HCT116 (cell line): ENCODE results near the gene EYA4. TPM values are rescaled to one million over a fixed set of nuclear protein-coding genes. Genes with fewer than 3 reads are reported as not detected.

Source experiments
- ATAC-seq: fragments of 200-7000 bp; cut with Tn5 transposase; 2 replicates; pipeline ENCODE4 v1.9.1; 2020; ENCODE audit warnings: mild to moderate bottlenecking, moderate library complexity
- BruUV-seq: library from RNA; stranded (reverse); fragments of 400-500 nt; replicated peaks from 2 replicates; lab custom pipeline; 2021; lab: Mats Ljungman, UMichigan
- CTCF ChIA-PET: fragments of 300-600 bp; sonication (Branson Sonifier 250); formaldehyde crosslinking; loops from one replicate; lab custom pipeline; 2021; ENCODE audit warnings: antibody characterized with exemption; lab: Charles Lee
- POLR2A ChIA-PET: fragments of 300-600, 350-600 bp; sonication (Branson Sonifier 250); formaldehyde crosslinking; loops from one replicate; lab custom pipeline; 2021; ENCODE audit warnings: antibody characterized with exemption; lab: Charles Lee
- RAD21 ChIA-PET, 2 experiments: fragments of 300-600 bp; sonication (Branson Sonifier 250); formaldehyde crosslinking; loops; one replicate each; lab custom pipeline; 2023; ENCODE audit warnings: low total read pairs in 2 of 2; ENCODE audit not compliant: uncharacterized antibody in 2 of 2, unreplicated experiment in 2 of 2, low non-redundant PET in 1 of 2; lab: Charles Lee
- DNase-seq: peaks from one replicate; pipeline ENCODE4 v3.0.0-alpha.2; 2010; ENCODE audit warnings: low read depth, low spot score
- H2AFZ ChIP-seq: fragments of 200-600 bp; shearing (Covaris generic), sonication (generic); 2 replicates; pipeline ENCODE4 v1.6.1; 2017; ENCODE audit warnings: low read depth, mixed run types, mixed read lengths, antibody characterized with exemption, low read length; ENCODE audit not compliant: poor library complexity, severe bottlenecking
- H3K27ac ChIP-seq: 2 replicates; pipeline ENCODE4 v1.5.1; 2012; ENCODE audit warnings: low read depth, low read length
- H3K27me3 ChIP-seq: fragments of 200-600 bp; sonication (generic); 2 replicates; pipeline ENCODE4 v1.6.1; 2016; ENCODE audit warnings: mixed run types, low read length, mixed read lengths; ENCODE audit not compliant: insufficient read depth
- H3K36me3 ChIP-seq, 2 experiments: fragments of 200-500 bp in 1 of 2; fragments of 200-600 bp in 1 of 2; sonication (Bioruptor generic) in 1 of 2; sonication (generic) in 1 of 2; 2 replicates each; pipeline versions ENCODE4 v1.5.1 to v1.6.1; 2014 to 2016; ENCODE audit warnings: low read length in 2 of 2, inconsistent platforms in 1 of 2, mixed read lengths in 1 of 2, mixed run types in 1 of 2; ENCODE audit not compliant: insufficient read depth in 2 of 2, control insufficient read depth in 1 of 2
- H3K4me1 ChIP-seq, 2 experiments: fragments of 200-600 bp in 1 of 2; sonication (generic) in 1 of 2; 2 replicates each; pipeline versions ENCODE4 v1.5.1 to v1.6.1; 2012 to 2017; ENCODE audit warnings: low read length in 2 of 2, inconsistent platforms in 1 of 2, mild to moderate bottlenecking in 1 of 2, mixed read lengths in 1 of 2, mixed run types in 1 of 2, moderate library complexity in 1 of 2; ENCODE audit not compliant: insufficient read depth in 2 of 2, control insufficient read depth in 1 of 2
- H3K4me2 ChIP-seq: fragments of 200-600 bp; sonication (generic); 2 replicates; pipeline ENCODE4 v1.6.1; 2017; ENCODE audit warnings: mixed run types, low read length, mixed read lengths
- H3K4me3 ChIP-seq, 2 experiments: fragments of 200-600 bp in 1 of 2; sonication (generic) in 1 of 2; replicated peaks in 1 of 2; 2 replicates each; pipeline ENCODE4 v1.5.1; 2011 to 2016; ENCODE audit warnings: low read length in 2 of 2, control low read depth in 1 of 2, low read depth in 1 of 2, mild to moderate bottlenecking in 1 of 2, mixed read lengths in 1 of 2, mixed run types in 1 of 2
- H3K79me2 ChIP-seq: fragments of 200-600 bp; sonication (generic); 2 replicates; pipeline ENCODE4 v1.6.1; 2017; ENCODE audit warnings: mild to moderate bottlenecking, mixed run types, low read length, moderate library complexity, mixed read lengths; ENCODE audit not compliant: insufficient read depth
- H3K9ac ChIP-seq: fragments of 200-600 bp; sonication (generic); 2 replicates; pipeline ENCODE4 v1.6.1; 2016; ENCODE audit warnings: low read length, mixed read lengths
- H3K9me2 ChIP-seq: fragments of 200-600 bp; sonication (generic), shearing (Covaris generic); 2 replicates; pipeline ENCODE4 v1.6.1; 2017; ENCODE audit warnings: mixed run types, mild to moderate bottlenecking, moderate library complexity; ENCODE audit not compliant: insufficient read depth
- H3K9me3 ChIP-seq, 2 experiments: fragments of 200-500 bp in 1 of 2; fragments of 200-600 bp in 1 of 2; sonication (Bioruptor generic) in 1 of 2; sonication (generic) in 1 of 2; 2 replicates each; pipeline ENCODE4 v1.6.1; 2014 to 2017; ENCODE audit warnings: low read length in 2 of 2, mixed read lengths in 2 of 2, inconsistent platforms in 1 of 2, low read depth in 1 of 2, mild to moderate bottlenecking in 1 of 2, mixed run types in 1 of 2, moderate library complexity in 1 of 2; ENCODE audit not compliant: control insufficient read depth in 1 of 2, insufficient read depth in 1 of 2
- H4K20me1 ChIP-seq: fragments of 200-600 bp; sonication (generic), shearing (Covaris generic); 2 replicates; pipeline ENCODE4 v1.6.1; 2017; ENCODE audit warnings: mixed run types, mild to moderate bottlenecking, moderate library complexity; ENCODE audit not compliant: insufficient read depth
- CBX3 ChIP-seq: IDR thresholded peaks from 2 replicates; pipeline ENCODE4 v1.6.1; 2012; ENCODE audit warnings: low read depth
- CEBPB ChIP-seq: IDR thresholded peaks from 2 replicates; pipeline ENCODE4 v1.6.1; 2012; ENCODE audit warnings: low read depth
- EGR1 ChIP-seq: IDR thresholded peaks from 2 replicates; pipeline ENCODE4 v1.6.1; 2012; ENCODE audit warnings: low read depth
- EZH2 ChIP-seq: fragments of 200-600 bp; sonication (generic); IDR thresholded peaks from 2 replicates; pipeline ENCODE4 v1.6.1; 2017; ENCODE audit warnings: antibody characterized with exemption, mixed run types
- JUND ChIP-seq: IDR thresholded peaks from 2 replicates; pipeline ENCODE4 v1.6.1; 2012
- POLR2A ChIP-seq: IDR thresholded peaks from 2 replicates; pipeline ENCODE4 v1.7.0; 2011; ENCODE audit warnings: borderline replicate concordance; ENCODE audit not compliant: insufficient read depth, insufficient read length; ENCODE audit errors: extremely low read depth
- SIN3A ChIP-seq: IDR thresholded peaks from 2 replicates; pipeline ENCODE4 v1.6.1; 2012; ENCODE audit warnings: low read depth
- YY1 ChIP-seq: IDR thresholded peaks from 2 replicates; pipeline ENCODE4 v1.6.1; 2011; ENCODE audit warnings: low read length, low read depth, moderate library complexity, mild to moderate bottlenecking; ENCODE audit not compliant: insufficient replicate concordance; ENCODE audit errors: extremely low read depth
- intact Hi-C: fragments of 100-400 bp; cut with micrococcal nuclease; formaldehyde crosslinking; loops from 2 replicates; pipeline ENCODE4 v1.10.0; 2022
- total RNA-seq: library from RNA; stranded (reverse); gene quantifications from one replicate; pipeline ENCODE4 v1.2.1, GENCODE V29; 2021; ENCODE audit not compliant: unreplicated experiment
- TF ChIP-seq, protein P1 (sequence below): IDR thresholded peaks from 2 replicates; pipeline ENCODE4 v1.6.1; 2012; ENCODE audit warnings: low read depth

EYA4 gene
- total RNA-seq, 1 experiment from 2014 or later: not detected

DNA sequence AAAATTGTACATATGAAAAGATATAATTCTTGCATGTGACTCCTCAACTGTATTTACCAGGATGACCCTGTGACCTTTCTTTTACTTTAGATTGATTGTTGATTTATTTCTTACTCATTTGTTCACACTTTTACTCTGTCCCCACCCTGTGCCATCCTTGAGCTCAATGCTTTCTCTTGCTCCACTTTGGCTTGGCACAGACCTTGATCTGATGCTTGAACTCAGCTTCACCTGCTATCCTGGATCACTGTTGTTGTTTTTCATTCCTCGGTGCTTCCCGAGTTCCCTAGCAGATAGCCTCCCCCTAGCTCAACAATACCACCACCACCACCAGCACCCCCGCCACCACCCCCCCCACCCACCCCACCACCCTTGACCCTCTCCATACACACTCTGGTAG, 102.1 kb downstream of the EYA4 start:
- Histone ChIP-seq H3K9ac (no peak overlapping the region), H3K9me2 (no peaks in the 10 kb centered on the region), H3K4me1 (no peaks in the 10 kb centered on the region), H3K27ac (no peak overlapping the region), H3K36me3 (no peaks in the 10 kb centered on the region), H4K20me1 (no peaks in the 10 kb centered on the region), H3K4me2 (no peak overlapping the region), H3K27me3 (peaks cover 6% of the 10 kb centered on the region; the same call in 1 of the 2 replicates), H3K9me3 (no peaks in the 10 kb centered on the region), H2AFZ (no peak overlapping the region), H3K79me2 (no peaks in the 10 kb centered on the region), H3K4me3 (no peak overlapping the region)
- intact Hi-C loops: no loop called here
- ATAC-seq (no peak), DNase-seq (no peak)
- RAD21 ChIA-PET: no interaction called here
- POLR2A ChIA-PET: no interaction called here
- BruUV-seq: no TSS peak
- CTCF ChIA-PET: no interaction called here
- TF ChIP-seq, protein P1, sequence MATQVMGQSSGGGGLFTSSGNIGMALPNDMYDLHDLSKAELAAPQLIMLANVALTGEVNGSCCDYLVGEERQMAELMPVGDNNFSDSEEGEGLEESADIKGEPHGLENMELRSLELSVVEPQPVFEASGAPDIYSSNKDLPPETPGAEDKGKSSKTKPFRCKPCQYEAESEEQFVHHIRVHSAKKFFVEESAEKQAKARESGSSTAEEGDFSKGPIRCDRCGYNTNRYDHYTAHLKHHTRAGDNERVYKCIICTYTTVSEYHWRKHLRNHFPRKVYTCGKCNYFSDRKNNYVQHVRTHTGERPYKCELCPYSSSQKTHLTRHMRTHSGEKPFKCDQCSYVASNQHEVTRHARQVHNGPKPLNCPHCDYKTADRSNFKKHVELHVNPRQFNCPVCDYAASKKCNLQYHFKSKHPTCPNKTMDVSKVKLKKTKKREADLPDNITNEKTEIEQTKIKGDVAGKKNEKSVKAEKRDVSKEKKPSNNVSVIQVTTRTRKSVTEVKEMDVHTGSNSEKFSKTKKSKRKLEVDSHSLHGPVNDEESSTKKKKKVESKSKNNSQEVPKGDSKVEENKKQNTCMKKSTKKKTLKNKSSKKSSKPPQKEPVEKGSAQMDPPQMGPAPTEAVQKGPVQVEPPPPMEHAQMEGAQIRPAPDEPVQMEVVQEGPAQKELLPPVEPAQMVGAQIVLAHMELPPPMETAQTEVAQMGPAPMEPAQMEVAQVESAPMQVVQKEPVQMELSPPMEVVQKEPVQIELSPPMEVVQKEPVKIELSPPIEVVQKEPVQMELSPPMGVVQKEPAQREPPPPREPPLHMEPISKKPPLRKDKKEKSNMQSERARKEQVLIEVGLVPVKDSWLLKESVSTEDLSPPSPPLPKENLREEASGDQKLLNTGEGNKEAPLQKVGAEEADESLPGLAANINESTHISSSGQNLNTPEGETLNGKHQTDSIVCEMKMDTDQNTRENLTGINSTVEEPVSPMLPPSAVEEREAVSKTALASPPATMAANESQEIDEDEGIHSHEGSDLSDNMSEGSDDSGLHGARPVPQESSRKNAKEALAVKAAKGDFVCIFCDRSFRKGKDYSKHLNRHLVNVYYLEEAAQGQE: no peak
- no peak for TF ChIP-seq POLR2A
- no peak for TF ChIP-seq CEBPB
- no peak for TF ChIP-seq SIN3A
- no peak for TF ChIP-seq JUND
- TF ChIP-seq YY1: no peak
- no peak for TF ChIP-seq EZH2
- TF ChIP-seq CBX3: no peak
- TF ChIP-seq EGR1: no peak
- TF ChIP-seq, all 23 proteins: peak for 0
